Testis (tissue), 2 donors: Measurements from ENCODE around the gene CETP.

Experiments
- CTCF ChIP-seq, 3 experiments: fragments of 450-650 bp in 2 of 3; fragments of 200-600 bp in 1 of 3; sonication (generic) in 1 of 3; IDR thresholded peaks; one replicate each; pipeline ENCODE4 v1.5.1; 2016 to 2019; ENCODE audit warnings: antibody characterized with exemption in 3 of 3, mild to moderate bottlenecking in 2 of 3, moderate library complexity in 1 of 3
- POLR2A ChIP-seq: fragments of 450-650 bp; IDR thresholded peaks from one replicate; pipeline ENCODE4 v1.6.1; 2017; ENCODE audit warnings: antibody characterized with exemption, mild to moderate bottlenecking, moderate library complexity

GRCh38 chr16:56971768-56972043 is 10.0 kb downstream of the CETP start:
- no peak for TF ChIP-seq CTCF (IDR thresholded peaks at IDR 0.05)
- no peak for TF ChIP-seq POLR2A
